K562 (cell line): ENCODE measurements around the gene VWA1. TPM values are rescaled to one million over a fixed set of nuclear protein-coding genes. Genes with fewer than 3 reads are reported as not detected.

Experiments
- CBFA2T2 ChIP-seq: fragments of 450-650 bp; conservative IDR thresholded peaks from 2 replicates; pipeline ENCODE4 v1.6.1; 2017; ENCODE audit warnings: mild to moderate bottlenecking
- NFATC3 ChIP-seq: fragments of 450-650 bp; IDR thresholded peaks from 2 replicates; pipeline ENCODE4 v1.6.1; 2017; ENCODE audit warnings: mild to moderate bottlenecking
- SNIP1 ChIP-seq: fragments of 450-650 bp; IDR thresholded peaks from 2 replicates; pipeline ENCODE4 v1.7.1; 2017; ENCODE audit warnings: low read depth, mild to moderate bottlenecking
- TCF7L2 ChIP-seq: fragments of 150-350 bp; IDR thresholded peaks from 2 replicates; pipeline ENCODE4 v1.6.1; 2016; ENCODE audit warnings: low read depth, mild to moderate bottlenecking, low read length, moderate library complexity
- ZNF212 ChIP-seq: fragments of 450-650 bp; formaldehyde crosslinking; IDR thresholded peaks from 2 replicates; pipeline ENCODE4 v1.4.0; 2020; ENCODE audit warnings: mild to moderate bottlenecking
- ZNF277 ChIP-seq: fragments of 250-450 bp; sonication (Bioruptor Pico); IDR thresholded peaks from 2 replicates; pipeline ENCODE4 v1.8.0; 2022; ENCODE audit warnings: inconsistent platforms, mild to moderate bottlenecking, moderate library complexity, borderline replicate concordance
- polyA plus RNA-seq, 8 experiments: library from polyadenylated mRNA; depleted of rRNA in 4 of 8; stranded (reverse) in 5 of 8; unstranded in 3 of 8; fragments of >200 nt; fragmentation: Nextera tagmentation in 2 of 8; fragmentation: Illumina TruSeq in 1 of 8; extraction: Ambion mirVana in 2 of 8; extraction: Trizol in 1 of 8; gene quantifications; 2 replicates each; pipeline versions ENCODE4 v1.2.1 to v1.2.3, GENCODE V29; 2011 to 2014; ENCODE audit warnings: inconsistent platforms in 1 of 8, missing spikeins in 1 of 8
- total RNA-seq, 7 experiments: library from RNA; depleted of rRNA in 6 of 7; stranded (reverse); fragments of >200 nt in 6 of 7; fragmentation: Illumina TruSeq in 2 of 7; extraction: Trizol in 2 of 7; gene quantifications; 2 replicates each; pipeline versions ENCODE4 v1.2.1 to v1.2.3, GENCODE V29; 2011 to 2021; ENCODE audit warnings: low replicate concordance in 1 of 7
- TF ChIP-seq, protein P1 (sequence below), 2 experiments: fragments of 250-450 bp in 1 of 2; fragments of 450-650 bp in 1 of 2; sonication (Bioruptor Pico) in 1 of 2; IDR thresholded peaks; 2 replicates each; pipeline versions ENCODE4 v1.6.1 to v1.8.0; 2016 to 2021; ENCODE audit warnings: mild to moderate bottlenecking in 2 of 2, moderate library complexity in 2 of 2, missing compliant biosample characterization in 1 of 2, missing genetic modification characterization in 1 of 2
- TF ChIP-seq, protein P2 (sequence below), 2 experiments: fragments of 450-650 bp; formaldehyde crosslinking in 1 of 2; IDR thresholded peaks; 2 replicates each; pipeline versions ENCODE4 v1.4.0 to v1.6.1; 2014 to 2020; ENCODE audit warnings: mild to moderate bottlenecking in 2 of 2, borderline replicate concordance in 1 of 2, low read depth in 1 of 2
- TF ChIP-seq, protein P3 (sequence below): sonication (generic); formaldehyde crosslinking; IDR thresholded peaks from 2 replicates; pipeline ENCODE4 v1.5.0; 2020; ENCODE audit warnings: missing genetic modification reagents
- TF ChIP-seq, protein P4 (sequence below): sonication (generic); formaldehyde crosslinking; IDR thresholded peaks from 2 replicates; pipeline ENCODE4 v1.8.1; 2022; ENCODE audit warnings: missing genetic modification reagents

Gene VWA1
- total and polyA plus RNA-seq, 9 of the 15 experiments (the other 6 are each of a cell fraction or from before 2014, with no cell fraction given) = 0.01 to 6.4 (median 0.85) TPM

DNA sequence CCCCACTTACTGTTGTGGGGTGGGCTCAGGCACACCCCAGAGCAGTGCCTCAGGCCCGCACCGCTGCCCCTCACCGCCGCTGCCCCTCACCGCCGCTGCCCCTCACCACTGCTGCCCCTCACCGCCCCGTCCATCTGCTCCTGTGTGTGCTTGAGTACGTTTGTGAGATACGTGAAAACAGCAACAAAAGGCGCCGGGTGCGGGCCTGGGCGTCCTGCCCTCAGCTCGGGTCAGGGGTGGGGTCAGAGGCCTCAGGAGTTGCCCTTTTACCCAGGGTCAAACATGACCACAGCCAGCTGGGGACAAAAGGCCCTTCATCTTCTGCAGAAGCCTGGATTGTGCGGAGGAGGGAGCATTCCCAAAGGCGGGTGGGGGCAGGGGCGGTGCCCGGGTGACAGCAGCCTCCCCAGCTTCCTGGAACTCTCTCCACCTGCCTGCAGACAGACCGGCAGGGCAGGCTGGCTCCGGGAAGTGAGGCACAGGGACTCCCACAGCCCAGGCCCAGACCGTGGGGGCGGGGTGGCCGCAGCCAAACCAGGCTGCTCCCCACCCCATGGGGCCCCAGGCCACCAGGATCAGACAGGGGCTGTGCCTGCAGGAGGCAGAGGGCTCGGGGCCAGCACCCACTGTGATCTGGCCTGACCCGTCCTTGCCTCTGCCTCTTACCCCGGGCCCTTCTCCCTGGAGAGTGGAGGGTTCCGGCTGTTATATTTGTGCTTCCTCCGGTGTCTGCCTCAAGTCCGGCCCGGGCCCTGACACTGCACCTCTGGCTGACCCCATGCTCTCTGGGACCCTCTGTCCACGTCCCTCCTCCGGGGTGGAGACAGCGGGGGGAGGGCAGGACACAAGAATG lies 2.3 kb upstream of the VWA1 start (continued):
- TF ChIP-seq, protein P1, sequence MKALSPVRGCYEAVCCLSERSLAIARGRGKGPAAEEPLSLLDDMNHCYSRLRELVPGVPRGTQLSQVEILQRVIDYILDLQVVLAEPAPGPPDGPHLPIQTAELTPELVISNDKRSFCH (CRISPR knock-in tag; IDR thresholded peaks at IDR 0.05) = no peak
- TF ChIP-seq, protein P1 (tag; IDR thresholded peaks at IDR 0.05) = peak; percentile 84; the same call in 1 of the 2 replicates
- TF ChIP-seq, protein P2, sequence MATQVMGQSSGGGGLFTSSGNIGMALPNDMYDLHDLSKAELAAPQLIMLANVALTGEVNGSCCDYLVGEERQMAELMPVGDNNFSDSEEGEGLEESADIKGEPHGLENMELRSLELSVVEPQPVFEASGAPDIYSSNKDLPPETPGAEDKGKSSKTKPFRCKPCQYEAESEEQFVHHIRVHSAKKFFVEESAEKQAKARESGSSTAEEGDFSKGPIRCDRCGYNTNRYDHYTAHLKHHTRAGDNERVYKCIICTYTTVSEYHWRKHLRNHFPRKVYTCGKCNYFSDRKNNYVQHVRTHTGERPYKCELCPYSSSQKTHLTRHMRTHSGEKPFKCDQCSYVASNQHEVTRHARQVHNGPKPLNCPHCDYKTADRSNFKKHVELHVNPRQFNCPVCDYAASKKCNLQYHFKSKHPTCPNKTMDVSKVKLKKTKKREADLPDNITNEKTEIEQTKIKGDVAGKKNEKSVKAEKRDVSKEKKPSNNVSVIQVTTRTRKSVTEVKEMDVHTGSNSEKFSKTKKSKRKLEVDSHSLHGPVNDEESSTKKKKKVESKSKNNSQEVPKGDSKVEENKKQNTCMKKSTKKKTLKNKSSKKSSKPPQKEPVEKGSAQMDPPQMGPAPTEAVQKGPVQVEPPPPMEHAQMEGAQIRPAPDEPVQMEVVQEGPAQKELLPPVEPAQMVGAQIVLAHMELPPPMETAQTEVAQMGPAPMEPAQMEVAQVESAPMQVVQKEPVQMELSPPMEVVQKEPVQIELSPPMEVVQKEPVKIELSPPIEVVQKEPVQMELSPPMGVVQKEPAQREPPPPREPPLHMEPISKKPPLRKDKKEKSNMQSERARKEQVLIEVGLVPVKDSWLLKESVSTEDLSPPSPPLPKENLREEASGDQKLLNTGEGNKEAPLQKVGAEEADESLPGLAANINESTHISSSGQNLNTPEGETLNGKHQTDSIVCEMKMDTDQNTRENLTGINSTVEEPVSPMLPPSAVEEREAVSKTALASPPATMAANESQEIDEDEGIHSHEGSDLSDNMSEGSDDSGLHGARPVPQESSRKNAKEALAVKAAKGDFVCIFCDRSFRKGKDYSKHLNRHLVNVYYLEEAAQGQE (IDR thresholded peaks at IDR 0.05; ENCODE audit: borderline replicate concordance) = no peak
- TF ChIP-seq, protein P2 (CRISPR knock-in tag; IDR thresholded peaks at IDR 0.05; ENCODE audit: low read depth) = peak; percentile 75; the same call in 1 of the 2 replicates
- TF ChIP-seq ZNF277 (CRISPR knock-in tag) (no peak), ZNF212 (no peak), CBFA2T2 (peak; percentile 52; the same call in 1 of the 2 replicates), NFATC3 (no peak), SNIP1 (no peak), TCF7L2 (no peak)
- TF ChIP-seq, protein P3, sequence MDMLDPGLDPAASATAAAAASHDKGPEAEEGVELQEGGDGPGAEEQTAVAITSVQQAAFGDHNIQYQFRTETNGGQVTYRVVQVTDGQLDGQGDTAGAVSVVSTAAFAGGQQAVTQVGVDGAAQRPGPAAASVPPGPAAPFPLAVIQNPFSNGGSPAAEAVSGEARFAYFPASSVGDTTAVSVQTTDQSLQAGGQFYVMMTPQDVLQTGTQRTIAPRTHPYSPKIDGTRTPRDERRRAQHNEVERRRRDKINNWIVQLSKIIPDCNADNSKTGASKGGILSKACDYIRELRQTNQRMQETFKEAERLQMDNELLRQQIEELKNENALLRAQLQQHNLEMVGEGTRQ (CRISPR knock-in tag) = no peak
- TF ChIP-seq, protein P4, sequence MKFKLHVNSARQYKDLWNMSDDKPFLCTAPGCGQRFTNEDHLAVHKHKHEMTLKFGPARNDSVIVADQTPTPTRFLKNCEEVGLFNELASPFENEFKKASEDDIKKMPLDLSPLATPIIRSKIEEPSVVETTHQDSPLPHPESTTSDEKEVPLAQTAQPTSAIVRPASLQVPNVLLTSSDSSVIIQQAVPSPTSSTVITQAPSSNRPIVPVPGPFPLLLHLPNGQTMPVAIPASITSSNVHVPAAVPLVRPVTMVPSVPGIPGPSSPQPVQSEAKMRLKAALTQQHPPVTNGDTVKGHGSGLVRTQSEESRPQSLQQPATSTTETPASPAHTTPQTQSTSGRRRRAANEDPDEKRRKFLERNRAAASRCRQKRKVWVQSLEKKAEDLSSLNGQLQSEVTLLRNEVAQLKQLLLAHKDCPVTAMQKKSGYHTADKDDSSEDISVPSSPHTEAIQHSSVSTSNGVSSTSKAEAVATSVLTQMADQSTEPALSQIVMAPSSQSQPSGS = no peak
